ENCODE results near the gene INMT. TPM values are rescaled to one million over a fixed set of nuclear protein-coding genes. Genes with fewer than 3 reads are reported as not detected.
A peak's percentile ranks its signal among the peaks of the same experiment; 100 is the strongest.

INMT gene
- total and polyA plus RNA-seq, 11 donors = 11.7 to 88.1 (median 27.9) TPM

DNA sequence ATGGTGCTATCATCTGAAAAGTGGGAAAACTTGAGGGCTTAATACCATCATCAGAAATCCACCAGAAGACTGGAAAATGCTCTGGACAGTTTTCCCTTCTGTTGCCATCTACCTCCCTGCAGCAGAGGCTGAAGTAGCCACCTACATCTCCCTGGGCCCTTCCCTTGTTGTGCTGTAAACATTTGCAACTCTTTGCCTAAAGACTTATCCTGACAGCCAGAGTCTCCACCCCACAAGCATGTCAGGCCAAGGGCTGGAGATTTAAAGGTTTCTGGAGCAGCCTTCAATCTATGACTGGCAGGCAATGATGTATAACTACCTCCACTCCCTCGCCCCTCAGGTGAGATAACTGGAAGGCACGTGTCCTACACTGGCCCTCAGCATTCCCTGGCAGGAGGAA is 29.7 kb upstream of the INMT start:
- peaks cover 0 to 24% (median 7%) of the 10 kb centered on the region in 12 donors for H3K9me3 ChIP-seq
- H3K4me1 ChIP-seq = no peaks in the 10 kb centered on the region
- TF ChIP-seq, protein P1, sequence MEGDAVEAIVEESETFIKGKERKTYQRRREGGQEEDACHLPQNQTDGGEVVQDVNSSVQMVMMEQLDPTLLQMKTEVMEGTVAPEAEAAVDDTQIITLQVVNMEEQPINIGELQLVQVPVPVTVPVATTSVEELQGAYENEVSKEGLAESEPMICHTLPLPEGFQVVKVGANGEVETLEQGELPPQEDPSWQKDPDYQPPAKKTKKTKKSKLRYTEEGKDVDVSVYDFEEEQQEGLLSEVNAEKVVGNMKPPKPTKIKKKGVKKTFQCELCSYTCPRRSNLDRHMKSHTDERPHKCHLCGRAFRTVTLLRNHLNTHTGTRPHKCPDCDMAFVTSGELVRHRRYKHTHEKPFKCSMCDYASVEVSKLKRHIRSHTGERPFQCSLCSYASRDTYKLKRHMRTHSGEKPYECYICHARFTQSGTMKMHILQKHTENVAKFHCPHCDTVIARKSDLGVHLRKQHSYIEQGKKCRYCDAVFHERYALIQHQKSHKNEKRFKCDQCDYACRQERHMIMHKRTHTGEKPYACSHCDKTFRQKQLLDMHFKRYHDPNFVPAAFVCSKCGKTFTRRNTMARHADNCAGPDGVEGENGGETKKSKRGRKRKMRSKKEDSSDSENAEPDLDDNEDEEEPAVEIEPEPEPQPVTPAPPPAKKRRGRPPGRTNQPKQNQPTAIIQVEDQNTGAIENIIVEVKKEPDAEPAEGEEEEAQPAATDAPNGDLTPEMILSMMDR (IDR thresholded peaks at IDR 0.05) = no peak
- no peak for TF ChIP-seq POLR2A (IDR thresholded peaks at IDR 0.05)
- DNase-seq (no peak), ATAC-seq (no peak)
- no peak overlapping the region for H3K4me3 ChIP-seq
- intact Hi-C loops (cut with DNase I) = no loop called here
- WGBS, 4 donors = 81 to 91% (median 89%) methylated on average over 2 of the region's 2 CpGs
- no peaks in the 10 kb centered on the region for H3K36me3 ChIP-seq
- H3K27me3 ChIP-seq = no peaks in the 10 kb centered on the region
- H3K27ac ChIP-seq = no peak overlapping the region

DNA sequence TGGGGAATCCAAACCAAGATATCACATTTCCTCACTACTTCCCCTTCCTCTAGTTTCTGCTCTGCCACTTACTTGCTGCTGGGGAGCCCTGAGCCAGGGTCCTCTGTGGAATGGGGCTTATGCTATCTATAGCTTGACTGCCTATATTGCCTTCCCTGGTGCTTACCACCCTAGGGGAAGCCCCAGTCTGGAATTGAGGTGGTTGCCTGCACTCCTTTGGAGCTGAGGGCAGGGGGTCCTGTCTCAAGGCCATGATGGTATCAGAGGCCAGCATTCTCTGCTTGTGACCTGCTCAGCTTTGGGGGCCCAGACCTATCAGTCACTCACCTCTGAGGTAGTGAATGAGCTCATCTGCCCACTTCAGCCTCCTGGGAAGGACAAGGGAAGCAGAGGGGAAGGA is 29.3 kb upstream of the INMT start:
- H3K9me3 ChIP-seq = peaks cover 0 to 24% (median 7%) of the 10 kb centered on the region in 12 donors
- TF ChIP-seq, protein P1 (IDR thresholded peaks at IDR 0.05) = no peak
- no peak for TF ChIP-seq POLR2A (IDR thresholded peaks at IDR 0.05)
- no peak overlapping the region for H3K4me3 ChIP-seq
- no peak for ATAC-seq
- DNase-seq = no peak
- intact Hi-C loops (cut with DNase I) = no loop called here
- no peak overlapping the region for H3K27ac ChIP-seq
- no peaks in the 10 kb centered on the region for H3K27me3 ChIP-seq
- H3K4me1 ChIP-seq = no peaks in the 10 kb centered on the region
- no peaks in the 10 kb centered on the region for H3K36me3 ChIP-seq

DNA sequence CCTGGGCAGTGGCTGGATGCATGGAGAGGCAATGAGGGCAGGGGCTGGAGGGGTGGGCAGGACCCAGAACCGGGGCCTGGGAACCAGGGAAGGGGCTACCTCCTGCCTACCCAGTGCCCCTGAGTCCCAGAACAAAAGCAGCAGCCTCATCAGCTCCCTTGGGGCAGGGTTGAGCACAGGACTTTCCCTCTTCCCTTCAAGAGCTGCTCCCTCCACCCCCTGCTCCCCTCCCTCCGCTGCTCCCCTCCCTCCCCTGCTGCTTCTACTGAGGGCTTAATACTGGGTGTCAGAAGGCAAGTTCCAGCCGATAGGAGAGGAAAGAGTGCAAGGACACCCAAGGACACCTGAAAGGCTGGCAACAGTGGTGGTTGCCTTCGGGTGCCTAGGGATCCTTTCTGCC is 28.2 kb upstream of the INMT start:
- intact Hi-C loops (cut with DNase I) = no loop called here
- WGBS, 4 donors = 48 to 66% (median 56%) methylated on average over 3 to 4 of the region's 4 CpGs

DNA sequence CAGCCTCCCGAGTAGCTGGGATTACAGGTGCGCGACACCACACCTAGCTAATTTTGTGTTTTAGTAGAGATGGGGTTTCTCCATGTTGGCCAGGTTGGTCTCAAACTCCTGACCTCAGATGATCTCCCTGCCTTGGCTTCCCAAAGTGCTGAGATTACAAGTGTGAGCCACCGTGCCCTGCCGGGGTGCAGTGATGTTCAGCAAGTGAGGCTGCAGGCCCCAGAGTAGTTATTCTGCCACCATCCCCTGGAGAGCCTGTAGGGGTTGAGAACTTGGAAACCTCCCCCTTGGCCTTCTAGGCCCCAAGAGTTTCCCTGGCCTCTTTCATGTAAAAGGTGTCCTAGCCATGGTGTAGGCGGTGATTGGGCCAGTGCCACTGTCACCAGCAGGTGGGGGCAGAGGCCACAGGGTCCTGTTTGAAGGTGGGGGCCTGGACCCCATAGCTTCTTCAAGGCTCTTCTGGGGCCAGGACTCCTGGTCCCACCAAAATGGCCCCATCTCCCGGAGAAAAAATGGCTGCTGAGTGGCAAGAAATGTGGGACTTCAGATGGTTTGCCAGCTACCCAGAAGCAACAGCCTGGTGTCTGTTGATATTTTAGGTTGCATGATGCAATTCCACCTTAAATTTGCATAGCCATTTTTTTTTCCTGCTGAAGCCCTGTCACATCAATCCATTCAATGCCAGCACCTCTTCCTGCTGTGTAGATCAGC is 25.5 kb upstream of the INMT start:
- no peak for TF ChIP-seq POLR2A (IDR thresholded peaks at IDR 0.05)
- TF ChIP-seq, protein P1 (IDR thresholded peaks at IDR 0.05) = no peak
- Histone ChIP-seq H3K27ac (peak overlapping the region in 1 of 12 donors; percentile 9), H3K9me3 (no peaks in the 10 kb centered on the region), H3K27me3 (no peaks in the 10 kb centered on the region), H3K36me3 (no peaks in the 10 kb centered on the region), H3K4me3 (peak overlapping the region in 1 of 12 donors; percentile 28), H3K4me1 (no peaks in the 10 kb centered on the region)
- WGBS, 4 donors = 91 to 99% (median 94%) methylated on average over 5 to 7 of the region's 7 CpGs
- no peak for DNase-seq
- ATAC-seq = no peak
- intact Hi-C loops (cut with DNase I) = no loop called here

More for the DNA sequence above, 28.2 kb upstream of the INMT start:
- H3K4me3 ChIP-seq = no peak overlapping the region
- H3K27ac ChIP-seq = no peak overlapping the region
- peaks cover 0 to 14% (median 0%) of the 10 kb centered on the region in 12 donors for H3K9me3 ChIP-seq
- H3K27me3 ChIP-seq = no peaks in the 10 kb centered on the region
- H3K36me3 ChIP-seq = no peaks in the 10 kb centered on the region
- no peaks in the 10 kb centered on the region for H3K4me1 ChIP-seq
- DNase-seq (no peak), ATAC-seq (no peak)
- no peak for TF ChIP-seq POLR2A (IDR thresholded peaks at IDR 0.05)
- TF ChIP-seq, protein P1 (IDR thresholded peaks at IDR 0.05) = no peak
